ENCODE measurements around the gene TMEM176A.

DNA sequence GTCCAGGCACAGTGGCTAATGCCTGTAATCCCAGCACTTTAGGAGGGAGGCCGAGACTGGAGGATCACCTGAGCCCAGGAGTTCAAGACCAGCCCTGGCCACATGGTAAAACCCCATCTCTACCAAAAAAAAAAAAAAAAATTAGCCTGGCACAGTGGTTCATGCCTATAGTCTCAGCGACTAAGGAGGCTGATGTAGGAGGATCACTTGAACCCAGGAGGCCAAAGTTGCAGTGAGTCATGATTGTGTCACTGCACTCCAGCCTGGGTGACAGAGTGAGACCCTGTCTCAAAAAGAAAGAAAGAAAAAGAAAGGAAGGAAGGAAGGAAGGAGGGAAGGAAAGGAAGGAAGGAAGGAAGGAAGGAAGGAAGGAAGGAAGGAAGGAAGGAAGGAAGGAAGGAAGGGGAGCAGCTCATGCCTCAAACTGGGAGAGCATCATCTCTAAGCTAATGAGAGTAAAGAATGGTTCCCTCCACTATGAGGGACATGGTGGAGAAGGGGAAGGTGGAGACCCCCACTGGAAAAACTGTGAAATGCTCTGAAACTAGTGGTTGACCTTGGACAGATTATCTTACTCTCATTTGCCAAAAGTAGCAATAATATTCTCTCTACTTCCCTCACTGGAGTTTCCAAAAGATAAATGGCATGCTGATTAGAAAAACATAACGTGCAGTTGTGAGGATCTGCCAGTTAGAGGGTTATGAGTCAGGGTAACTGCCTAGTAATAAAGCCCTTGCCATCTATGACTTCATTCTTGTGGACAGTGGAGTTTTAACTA, 46.6 kb upstream of the TMEM176A start:
- TF ChIP-seq EZH2phosphoT487 (IDR thresholded peaks at IDR 0.05; ENCODE audit: insufficient read depth, low read depth), result no peak
- TF ChIP-seq EZH2 (IDR thresholded peaks at IDR 0.05; ENCODE audit: insufficient read depth, poor library complexity, severe bottlenecking), result no peak
